Uterus (tissue), 4 donors: ENCODE measurements around the gene ACVR1B. TPM values are rescaled to one million over a fixed set of nuclear protein-coding genes. Genes with fewer than 3 reads are reported as not detected.
"Not testable (repeated sequence)": the region's sequence is repeated elsewhere in the genome, so short reads cannot be mapped to it uniquely, and the experiment has no call there.

ENCODE experiments used
- DNase-seq, 2 donors: peaks; one replicate each; pipeline ENCODE4 v3.0.0-alpha.2; 2019 to 2020
- H3K27ac ChIP-seq, 2 donors: fragments of 200-600 bp; sonication (generic); 1 replicate in 1 of 2; 2 replicates in 1 of 2; pipeline ENCODE4 v1.5.1; 2016 to 2018
- H3K27me3 ChIP-seq, 2 donors: fragments of 200-600 bp; sonication (generic); one replicate each; pipeline ENCODE4 v1.5.1; 2018 to 2019; ENCODE audit warnings: control low read depth in 1 of 2
- H3K36me3 ChIP-seq, 2 donors: fragments of 200-600 bp; sonication (generic); one replicate each; pipeline ENCODE4 v1.5.1; 2019; ENCODE audit warnings: control low read depth in 1 of 2
- H3K4me1 ChIP-seq, 2 donors: fragments of 200-600 bp; sonication (generic); one replicate each; pipeline ENCODE4 v1.5.1; 2018 to 2019; ENCODE audit warnings: control low read depth in 1 of 2
- H3K4me3 ChIP-seq, 2 donors: fragments of 200-600 bp; sonication (generic); 1 replicate in 1 of 2; 2 replicates in 1 of 2; pipeline ENCODE4 v1.5.1; 2018 to 2019; ENCODE audit warnings: mild to moderate bottlenecking in 1 of 2
- H3K9me3 ChIP-seq, 2 donors: fragments of 200-600 bp; sonication (generic); one replicate each; pipeline ENCODE4 v1.5.1; 2019; ENCODE audit warnings: control low read depth in 1 of 2
- POLR2A ChIP-seq, 2 donors: fragments of 450-650 bp; IDR thresholded peaks; one replicate each; pipeline ENCODE4 v1.6.1; 2016; ENCODE audit warnings: antibody characterized with exemption in 2 of 2, mild to moderate bottlenecking in 1 of 2, moderate library complexity in 1 of 2
- intact Hi-C: fragments of 100-400 bp; cut with DNase I; formaldehyde crosslinking; loops from one replicate; pipeline ENCODE4 v1.15.1; 2023; ENCODE audit warnings: low total_unique reads
- total RNA-seq, 4 donors: library from RNA; depleted of rRNA in 3 of 4; stranded (reverse); fragments of >200 nt in 3 of 4; gene quantifications; one replicate each; pipeline versions ENCODE4 v1.1.0 to v1.2.4, GENCODE V29; 2014 to 2023
- TF ChIP-seq, protein P1 (sequence below), 4 experiments: fragments of 200-600 bp in 2 of 4; fragments of 450-650 bp in 2 of 4; sonication (generic) in 2 of 4; IDR thresholded peaks; one replicate each; pipeline ENCODE4 v1.5.1; 2016 to 2019; ENCODE audit warnings: antibody characterized with exemption in 4 of 4, mild to moderate bottlenecking in 2 of 4, moderate library complexity in 1 of 4
- donor health status: DM: yes; HTN: yes; CAD: no.

Gene ACVR1B
- total RNA-seq, 4 donors from 2014 or later, result 2.6 to 31.6 (median 14.4) TPM

- Histone ChIP-seq H3K27me3 (no peaks in the 10 kb centered on the region), H3K36me3 (no peaks in the 10 kb centered on the region), H3K4me1 (peaks cover 0 to 9% of the 10 kb centered on the region in 2 donors), H3K9me3 (no peaks in the 10 kb centered on the region), H3K27ac (peak overlapping the region in 1 of 2 donors; percentile 28), H3K4me3 (no peak overlapping the region)
- TF ChIP-seq POLR2A (IDR thresholded peaks at IDR 0.05), result no peak
- TF ChIP-seq, protein P1, sequence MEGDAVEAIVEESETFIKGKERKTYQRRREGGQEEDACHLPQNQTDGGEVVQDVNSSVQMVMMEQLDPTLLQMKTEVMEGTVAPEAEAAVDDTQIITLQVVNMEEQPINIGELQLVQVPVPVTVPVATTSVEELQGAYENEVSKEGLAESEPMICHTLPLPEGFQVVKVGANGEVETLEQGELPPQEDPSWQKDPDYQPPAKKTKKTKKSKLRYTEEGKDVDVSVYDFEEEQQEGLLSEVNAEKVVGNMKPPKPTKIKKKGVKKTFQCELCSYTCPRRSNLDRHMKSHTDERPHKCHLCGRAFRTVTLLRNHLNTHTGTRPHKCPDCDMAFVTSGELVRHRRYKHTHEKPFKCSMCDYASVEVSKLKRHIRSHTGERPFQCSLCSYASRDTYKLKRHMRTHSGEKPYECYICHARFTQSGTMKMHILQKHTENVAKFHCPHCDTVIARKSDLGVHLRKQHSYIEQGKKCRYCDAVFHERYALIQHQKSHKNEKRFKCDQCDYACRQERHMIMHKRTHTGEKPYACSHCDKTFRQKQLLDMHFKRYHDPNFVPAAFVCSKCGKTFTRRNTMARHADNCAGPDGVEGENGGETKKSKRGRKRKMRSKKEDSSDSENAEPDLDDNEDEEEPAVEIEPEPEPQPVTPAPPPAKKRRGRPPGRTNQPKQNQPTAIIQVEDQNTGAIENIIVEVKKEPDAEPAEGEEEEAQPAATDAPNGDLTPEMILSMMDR (IDR thresholded peaks at IDR 0.05), result no peak
- intact Hi-C loops, result no loop called here
- DNase-seq, result no peak
Measured at GRCh38 chr12:51973560-51973959, 22.1 kb downstream of the ACVR1B start.

GRCh38 chr12:51974646-51975045 is 23.1 kb downstream of the ACVR1B start:
- H3K27ac ChIP-seq, result no peak overlapping the region
- no peak overlapping the region for H3K4me3 ChIP-seq
- intact Hi-C loops, result no loop called here
- no peaks in the 10 kb centered on the region for H3K9me3 ChIP-seq
- TF ChIP-seq, protein P1 (IDR thresholded peaks at IDR 0.05), result no peak
- TF ChIP-seq POLR2A (IDR thresholded peaks at IDR 0.05), result no peak
- DNase-seq, result no peak
- H3K4me1 ChIP-seq, result peaks cover 0 to 9% of the 10 kb centered on the region in 2 donors
- H3K27me3 ChIP-seq, result no peaks in the 10 kb centered on the region
- no peaks in the 10 kb centered on the region for H3K36me3 ChIP-seq

DNA sequence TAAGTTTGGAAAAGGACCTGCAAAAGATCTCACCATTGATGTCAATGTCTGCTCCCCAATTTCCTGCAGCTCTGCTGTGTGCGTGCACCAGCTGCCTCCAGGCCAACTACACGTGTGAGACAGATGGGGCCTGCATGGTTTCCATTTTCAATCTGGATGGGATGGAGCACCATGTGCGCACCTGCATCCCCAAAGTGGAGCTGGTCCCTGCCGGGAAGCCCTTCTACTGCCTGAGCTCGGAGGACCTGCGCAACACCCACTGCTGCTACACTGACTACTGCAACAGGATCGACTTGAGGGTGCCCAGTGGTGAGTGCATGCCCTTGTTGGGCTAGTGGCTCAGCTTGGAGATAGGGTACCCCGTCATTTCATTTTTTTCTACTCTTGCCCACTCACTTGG is 23.7 kb downstream of the ACVR1B start:
- no peaks in the 10 kb centered on the region for H3K27me3 ChIP-seq
- H3K4me1 ChIP-seq, result peaks cover 0 to 9% of the 10 kb centered on the region in 2 donors
- H3K27ac ChIP-seq, result no peak overlapping the region
- TF ChIP-seq, protein P1 (IDR thresholded peaks at IDR 0.05), result no peak
- TF ChIP-seq POLR2A (IDR thresholded peaks at IDR 0.05), result no peak
- H3K36me3 ChIP-seq, result no peaks in the 10 kb centered on the region
- DNase-seq, result no peak
- intact Hi-C loops, result no loop called here
- no peaks in the 10 kb centered on the region for H3K9me3 ChIP-seq
- H3K4me3 ChIP-seq, result no peak overlapping the region

DNA sequence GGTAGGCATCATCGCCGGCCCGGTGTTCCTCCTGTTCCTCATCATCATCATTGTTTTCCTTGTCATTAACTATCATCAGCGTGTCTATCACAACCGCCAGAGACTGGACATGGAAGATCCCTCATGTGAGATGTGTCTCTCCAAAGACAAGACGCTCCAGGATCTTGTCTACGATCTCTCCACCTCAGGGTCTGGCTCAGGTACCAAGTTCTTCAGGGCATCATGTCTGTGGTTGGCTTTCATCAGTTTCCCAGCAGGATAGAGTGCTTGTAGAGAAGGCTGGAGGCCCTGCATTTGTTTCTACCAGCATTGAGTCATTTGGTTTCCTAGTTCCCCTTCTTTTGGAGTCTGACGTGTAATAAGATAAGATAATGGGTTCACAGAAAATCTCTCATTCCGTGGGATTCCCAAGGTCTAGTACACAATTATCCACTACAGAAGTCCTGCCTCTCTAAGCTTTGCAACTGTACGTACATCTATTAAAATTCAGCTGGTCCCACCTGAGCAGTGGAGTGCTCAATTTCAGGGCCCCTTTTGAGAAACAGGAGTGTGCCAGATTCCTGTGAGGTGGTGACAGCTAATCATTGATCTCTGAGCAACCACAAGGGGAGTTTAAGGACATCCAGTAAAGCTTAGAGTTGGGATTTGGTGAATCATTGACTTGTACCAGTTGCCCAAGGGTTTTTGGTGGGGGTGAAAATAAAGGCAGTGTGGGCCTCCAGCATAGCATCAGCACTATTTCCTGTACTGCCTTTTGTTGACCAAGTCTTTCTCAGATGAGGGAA is 25.1 kb downstream of the ACVR1B start:
- no peaks in the 10 kb centered on the region for H3K36me3 ChIP-seq
- no peaks in the 10 kb centered on the region for H3K27me3 ChIP-seq
- no peak overlapping the region for H3K27ac ChIP-seq
- no peak for TF ChIP-seq POLR2A (IDR thresholded peaks at IDR 0.05)
- TF ChIP-seq, protein P1 (IDR thresholded peaks at IDR 0.05), result no peak
- peaks cover 0 to 9% of the 10 kb centered on the region in 2 donors for H3K4me1 ChIP-seq
- no peak for DNase-seq
- H3K9me3 ChIP-seq, result no peaks in the 10 kb centered on the region
- no peak overlapping the region for H3K4me3 ChIP-seq
- intact Hi-C loops, result no loop called here

GRCh38 chr12:51977320-51977753 is 25.8 kb downstream of the ACVR1B start:
- Histone ChIP-seq H3K27ac (no peak overlapping the region), H3K36me3 (no peaks in the 10 kb centered on the region), H3K4me3 (no peak overlapping the region), H3K4me1 (peaks cover 0 to 4% of the 10 kb centered on the region in 2 donors), H3K27me3 (no peaks in the 10 kb centered on the region), H3K9me3 (no peaks in the 10 kb centered on the region)
- TF ChIP-seq, protein P1 (IDR thresholded peaks at IDR 0.05), result no peak
- no peak for TF ChIP-seq POLR2A (IDR thresholded peaks at IDR 0.05)
- intact Hi-C loops, result no loop called here
- no peak for DNase-seq

DNA sequence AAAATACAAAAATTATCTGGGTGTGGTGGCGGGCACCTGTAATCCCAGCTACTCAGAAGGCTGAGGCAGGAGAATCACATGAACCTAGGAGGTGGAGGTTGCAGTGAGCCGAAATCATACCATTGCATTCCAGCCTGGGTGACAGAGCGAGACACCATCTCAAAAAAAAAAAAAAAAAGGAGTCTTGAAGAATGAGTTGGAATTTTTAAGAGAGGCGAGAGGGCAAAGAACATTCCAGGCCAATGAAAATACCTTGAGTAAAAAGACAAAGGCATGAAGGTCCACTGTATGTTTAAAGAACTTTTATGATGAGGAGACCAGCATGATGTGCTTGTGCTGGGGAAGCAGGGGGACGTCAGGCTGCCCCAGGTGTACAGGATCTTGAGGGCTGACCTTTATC is 27.8 kb downstream of the ACVR1B start:
- H3K27me3 ChIP-seq, intact Hi-C loops, H3K4me3 ChIP-seq, H3K27ac ChIP-seq, DNase-seq, H3K36me3 ChIP-seq, H3K4me1 ChIP-seq, H3K9me3 ChIP-seq: not testable (repeated sequence)
